GM18505 (cell line): ENCODE results near the gene HDGFL1.

Experiments
- ATAC-seq: cut with Tn5 transposase; IDR thresholded peaks from one replicate; pipeline ENCODE4 v1.9.1; 2021; ENCODE audit not compliant: unreplicated experiment
- POLR2A ChIP-seq: IDR thresholded peaks from 4 replicates; pipeline ENCODE4 v1.6.1; 2011; ENCODE audit warnings: borderline replicate concordance; ENCODE audit not compliant: insufficient read depth, insufficient read length; ENCODE audit errors: extremely low read depth

Gene HDGFL1

GRCh38 chr6:22579439-22579838 is 10.1 kb downstream of the HDGFL1 start:
- no peak for ATAC-seq
- TF ChIP-seq POLR2A: no peak

GRCh38 chr6:22580337-22580736 is 11.0 kb downstream of the HDGFL1 start:
- no peak for TF ChIP-seq POLR2A
- no peak for ATAC-seq

GRCh38 chr6:22582417-22583205 is 13.2 kb downstream of the HDGFL1 start:
- no peak for ATAC-seq
- no peak for TF ChIP-seq POLR2A

- no peak for ATAC-seq
- TF ChIP-seq POLR2A: no peak
These were observed 13.9 kb downstream of the HDGFL1 start for GRCh38 chr6:22583230-22583629.

- ATAC-seq: no peak
- no peak for TF ChIP-seq POLR2A
These were observed 14.6 kb downstream of the HDGFL1 start for GRCh38 chr6:22583927-22584326.

- TF ChIP-seq POLR2A: no peak
- ATAC-seq: no peak
These were observed 19.8 kb downstream of the HDGFL1 start for GRCh38 chr6:22589118-22589517.

GRCh38 chr6:22590423-22590822 is 21.1 kb downstream of the HDGFL1 start:
- TF ChIP-seq POLR2A: no peak
- no peak for ATAC-seq

GRCh38 chr6:22593895-22594294 is 24.5 kb downstream of the HDGFL1 start:
- TF ChIP-seq POLR2A: no peak
- no peak for ATAC-seq

- no peak for ATAC-seq
These were observed 26.6 kb downstream of the HDGFL1 start for GRCh38 chr6:22596011-22596410.

GRCh38 chr6:22598339-22598738 is 29.0 kb downstream of the HDGFL1 start:
- ATAC-seq: no peak

More at GRCh38 chr6:22596011-22596410, 26.6 kb downstream of the HDGFL1 start:
- TF ChIP-seq POLR2A: no peak

GRCh38 chr6:22600059-22600458 is 30.7 kb downstream of the HDGFL1 start:
- TF ChIP-seq POLR2A: no peak
- ATAC-seq: no peak

More at GRCh38 chr6:22598339-22598738, 29.0 kb downstream of the HDGFL1 start:
- TF ChIP-seq POLR2A: no peak

GRCh38 chr6:22601984-22602383 is 32.6 kb downstream of the HDGFL1 start:
- ATAC-seq: no peak

GRCh38 chr6:22605736-22606135 is 36.4 kb downstream of the HDGFL1 start:
- no peak for TF ChIP-seq POLR2A
- ATAC-seq: no peak

More at GRCh38 chr6:22601984-22602383, 32.6 kb downstream of the HDGFL1 start:
- no peak for TF ChIP-seq POLR2A

GRCh38 chr6:22610127-22610526 is 40.8 kb downstream of the HDGFL1 start:
- ATAC-seq: no peak
- TF ChIP-seq POLR2A: no peak

- no peak for ATAC-seq
- no peak for TF ChIP-seq POLR2A
These were observed 42.9 kb downstream of the HDGFL1 start for GRCh38 chr6:22612236-22612635.

GRCh38 chr6:22613051-22613450 is 43.7 kb downstream of the HDGFL1 start:
- ATAC-seq: no peak
- no peak for TF ChIP-seq POLR2A

GRCh38 chr6:22613695-22614094 is 44.3 kb downstream of the HDGFL1 start:
- no peak for ATAC-seq
- no peak for TF ChIP-seq POLR2A
